Endometrial microvascular endothelial cells (primary cell): ENCODE measurements around the gene TLE7. TPM values are rescaled to one million over a fixed set of nuclear protein-coding genes. Genes with fewer than 3 reads are reported as not detected.

Experiments used
- in situ Hi-C: cut with HindIII; loops from 2 replicates; pipeline ENCODE4 v1.10.0; 2017; ENCODE audit warnings: low sequenced_read_pairs, low pct_unique_long_range_greater_than_20kb; ENCODE audit errors: inconsistent ontology term
- total RNA-seq: library from RNA; depleted of rRNA; stranded (reverse); fragments of >200 nt; gene quantifications from one replicate; pipeline ENCODE4 v1.2.3, GENCODE V29; 2015; ENCODE audit errors: inconsistent ontology term

The TLE7 gene
- not detected for total RNA-seq

GRCh38 chr16:71442051-71442440, at the start of gene TLE7:
Gene TLE7, minus strand, starts transcription at chr16:71442054. Its CDS starts 8,730 bp downstream, at chr16:71433324.
- in situ Hi-C loops, result no loop called here

- in situ Hi-C loops, result no loop called here
Observed at GRCh38 chr16:71491054-71491453, 49.2 kb upstream of the TLE7 start.

- in situ Hi-C loops, result no loop called here
Observed at GRCh38 chr16:71490361-71490760, 48.5 kb upstream of the TLE7 start.

GRCh38 chr16:71489122-71489521, 47.3 kb upstream of the TLE7 start, which contains the start of gene ZNF19:
Gene ZNF19, minus strand, starts transcription at chr16:71489324. Its CDS starts 7,210 bp downstream, at chr16:71482114.
- in situ Hi-C loops, result no loop called here

- in situ Hi-C loops, result no loop called here
Observed at GRCh38 chr16:71484006-71484893, 42.4 kb upstream of the TLE7 start.

- in situ Hi-C loops, result no loop called here
Observed at GRCh38 chr16:71482569-71482968, 40.7 kb upstream of the TLE7 start.

GRCh38 chr16:71480956-71481355, 39.1 kb upstream of the TLE7 start:
- in situ Hi-C loops, result no loop called here

GRCh38 chr16:71479420-71479819, 37.6 kb upstream of the TLE7 start:
- in situ Hi-C loops, result no loop called here

- in situ Hi-C loops, result no loop called here
Observed at GRCh38 chr16:71476457-71477124, 34.7 kb upstream of the TLE7 start.

- in situ Hi-C loops, result no loop called here
Observed at GRCh38 chr16:71474864-71475263, 33.0 kb upstream of the TLE7 start.

GRCh38 chr16:71473891-71474290, 32.0 kb upstream of the TLE7 start:
- in situ Hi-C loops, result no loop called here

GRCh38 chr16:71472931-71473330, 31.1 kb upstream of the TLE7 start:
- in situ Hi-C loops, result no loop called here

- in situ Hi-C loops, result no loop called here
Observed at GRCh38 chr16:71472051-71472450, 30.2 kb upstream of the TLE7 start.

GRCh38 chr16:71467810-71468209, 26.0 kb upstream of the TLE7 start:
- in situ Hi-C loops, result no loop called here

- in situ Hi-C loops, result no loop called here
Observed at GRCh38 chr16:71464231-71464630, 22.4 kb upstream of the TLE7 start.

- in situ Hi-C loops, result no loop called here
Observed at GRCh38 chr16:71461686-71462648, 20.1 kb upstream of the TLE7 start, which contains the start of gene ZNF23. Gene ZNF23, minus strand, starts transcription at chr16:71462247. Its CDS starts 5,451 bp downstream, at chr16:71456796.

- in situ Hi-C loops, result no loop called here
Observed at GRCh38 chr16:71460941-71461340, 19.1 kb upstream of the TLE7 start.

GRCh38 chr16:71460236-71460635, 18.4 kb upstream of the TLE7 start:
- in situ Hi-C loops, result no loop called here

GRCh38 chr16:71459510-71459909, 17.7 kb upstream of the TLE7 start:
- in situ Hi-C loops, result no loop called here
